Activated gamma-delta T cell treated with Interleukin-2 at 50 U/mL for 16 hours (primary cell): Measurements from ENCODE around the gene AVPR2.

ENCODE experiments used
- DNase-seq: peaks from one replicate; pipeline ENCODE4 v3.0.0-alpha.2; 2020

AVPR2 gene

GRCh38 chrX:153934762-153935325, 30.4 kb downstream of the AVPR2 start, which contains the start of gene NAA10:
TSS of gene NAA10 (minus strand) at chrX:153935037. CDS start at chrX:153934904, 133 bp downstream.
- peak; percentile 43 for DNase-seq

- no peak for DNase-seq
These were observed 30.9 kb downstream of the AVPR2 start for GRCh38 chrX:153935326-153935851.

- DNase-seq, result no peak
These were observed 32.6 kb downstream of the AVPR2 start for GRCh38 chrX:153937056-153937455.

GRCh38 chrX:153938226-153938786, 33.8 kb downstream of the AVPR2 start:
- DNase-seq, result no peak

- DNase-seq, result no peak
These were observed 35.1 kb downstream of the AVPR2 start for GRCh38 chrX:153939573-153939972.

GRCh38 chrX:153941336-153942252, 37.1 kb downstream of the AVPR2 start:
- no peak for DNase-seq

- DNase-seq, result no peak
These were observed 39.8 kb downstream of the AVPR2 start, which contains the start of gene RENBP for GRCh38 chrX:153944140-153944799. TSS of gene RENBP (minus strand) at chrX:153944643. CDS start at chrX:153944610, 33 bp downstream.

GRCh38 chrX:153944800-153945150, 40.3 kb downstream of the AVPR2 start:
- no peak for DNase-seq

- no peak for DNase-seq
These were observed 41.8 kb downstream of the AVPR2 start for GRCh38 chrX:153945956-153946943.

- DNase-seq, result peak; percentile 74
These were observed 42.7 kb downstream of the AVPR2 start for GRCh38 chrX:153947009-153947769.

- no peak for DNase-seq
These were observed 43.6 kb downstream of the AVPR2 start for GRCh38 chrX:153948002-153948466.

GRCh38 chrX:153948847-153949805, 44.7 kb downstream of the AVPR2 start:
- no peak for DNase-seq

GRCh38 chrX:153950127-153950526, 45.7 kb downstream of the AVPR2 start:
- DNase-seq, result no peak

GRCh38 chrX:153951683-153952372, 47.4 kb downstream of the AVPR2 start:
- DNase-seq, result no peak

GRCh38 chrX:153952373-153953026, 48.0 kb downstream of the AVPR2 start:
- no peak for DNase-seq

- DNase-seq, result peak; percentile 78
These were observed 48.9 kb downstream of the AVPR2 start for GRCh38 chrX:153953342-153953830.

GRCh38 chrX:153953892-153954557, 49.6 kb downstream of the AVPR2 start:
- no peak for DNase-seq
